Lung (tissue), 12 donors: ENCODE measurements around the gene MOCOS. TPM values are rescaled to one million over a fixed set of nuclear protein-coding genes. Genes with fewer than 3 reads are reported as not detected.

Experiments
- ATAC-seq: fragments of 200-7000 bp; cut with Tn5 transposase; one replicate; pipeline ENCODE4 v1.9.1; 2020; ENCODE audit warnings: moderate number of reproducible peaks; ENCODE audit not compliant: insufficient read depth, low FRiP score
- DNase-seq, 3 donors: peaks; one replicate each; pipeline ENCODE4 v3.0.0-alpha.2; 2013 to 2017
- H3K27ac ChIP-seq, 2 donors: one replicate each; pipeline ENCODE4 v1.5.1; 2013; ENCODE audit warnings: mild to moderate bottlenecking in 2 of 2, moderate library complexity in 2 of 2, control low read depth in 1 of 2, inconsistent platforms in 1 of 2, low read depth in 1 of 2, low read length in 1 of 2
- H3K27me3 ChIP-seq, 3 donors: one replicate each; pipeline ENCODE4 v1.5.1; 2013; ENCODE audit warnings: low read length in 2 of 3; ENCODE audit not compliant: control insufficient read depth in 3 of 3, insufficient read depth in 3 of 3
- H3K36me3 ChIP-seq, 4 donors: one replicate each; pipeline ENCODE4 v1.5.1; 2013; ENCODE audit warnings: low read length in 4 of 4, mild to moderate bottlenecking in 1 of 4, moderate library complexity in 1 of 4; ENCODE audit not compliant: control insufficient read depth in 4 of 4, insufficient read depth in 4 of 4
- H3K4me1 ChIP-seq, 5 donors: one replicate each; pipeline ENCODE4 v1.5.1; 2013; ENCODE audit warnings: low read length in 5 of 5, mild to moderate bottlenecking in 2 of 5, moderate library complexity in 1 of 5; ENCODE audit not compliant: control insufficient read depth in 5 of 5, insufficient read depth in 5 of 5
- H3K4me3 ChIP-seq: one replicate; pipeline ENCODE4 v1.5.1; 2013; ENCODE audit warnings: mild to moderate bottlenecking, control low read depth, moderate library complexity
- H3K9ac ChIP-seq, 2 donors: one replicate each; pipeline ENCODE4 v1.5.1; 2013; ENCODE audit warnings: low read length in 2 of 2, control low read depth in 1 of 2; ENCODE audit not compliant: insufficient read depth in 1 of 2
- H3K9me3 ChIP-seq, 4 donors: one replicate each; pipeline ENCODE4 v1.5.1; 2013; ENCODE audit warnings: low read length in 3 of 4, mild to moderate bottlenecking in 1 of 4, moderate library complexity in 1 of 4; ENCODE audit not compliant: control insufficient read depth in 4 of 4, insufficient read depth in 3 of 4
- CTCF ChIP-seq: IDR thresholded peaks from 2 replicates; pipeline ENCODE4 v1.5.1; 2012; ENCODE audit warnings: mild to moderate bottlenecking; ENCODE audit errors: control extremely low read depth, extremely low read depth
- WGBS, 2 donors: extraction: QIAGEN DNeasy Blood & Tissue Kit; methylation state at CpG; one replicate each; pipeline ENCODE4 v1.1.7; 2013; 5-methylcytosine and 5-hydroxymethylcytosine counted together
- polyA plus RNA-seq, 2 donors: library from polyadenylated mRNA; stranded (reverse); fragments of 200-250 nt; gene quantifications; one replicate each; pipeline ENCODE4 v1.2.1, GENCODE V29; 2013
- total RNA-seq, 2 donors: library from RNA; depleted of rRNA in 1 of 2; stranded (reverse); fragments of >200 nt in 1 of 2; gene quantifications; one replicate each; pipeline ENCODE4 v1.2.1, GENCODE V29; 2014 to 2021
- donor health status: control.
- donor health status: control.
- donor health status: Bipolar disorder and iron deficiency.
- donor health status: healthy.
- donor health status: DM: yes; HTN: yes; CAD: no.

Gene MOCOS
- total and polyA plus RNA-seq, 4 donors: 0.68 to 4.1 (median 3.2) TPM

- TF ChIP-seq CTCF: no peak
- DNase-seq: no peak
- H3K36me3 ChIP-seq: no peaks in the 10 kb centered on the region
- no peak overlapping the region for H3K27ac ChIP-seq
- H3K4me3 ChIP-seq: no peak overlapping the region
- H3K27me3 ChIP-seq: no peaks in the 10 kb centered on the region
- H3K4me1 ChIP-seq: peaks cover 0 to 4% (median 0%) of the 10 kb centered on the region in 5 donors
- WGBS, 2 donors: 83 to 90% methylated on average over 6 of the region's 6 CpGs
- H3K9ac ChIP-seq: no peak overlapping the region
- H3K9me3 ChIP-seq: no peaks in the 10 kb centered on the region
- ATAC-seq: no peak
These were observed 24.3 kb downstream of the MOCOS start for GRCh38 chr18:36211612-36212065.

GRCh38 chr18:36212301-36213171, 25.2 kb downstream of the MOCOS start:
- DNase-seq (peak in 2 of 3 donors; percentile 12 to 42), ATAC-seq (no peak)
- Histone ChIP-seq H3K9ac (no peak overlapping the region), H3K27ac (no peak overlapping the region), H3K4me3 (no peak overlapping the region), H3K36me3 (no peaks in the 10 kb centered on the region), H3K9me3 (no peaks in the 10 kb centered on the region), H3K4me1 (peaks cover 0 to 4% (median 0%) of the 10 kb centered on the region in 5 donors), H3K27me3 (no peaks in the 10 kb centered on the region)
- TF ChIP-seq CTCF: no peak
- WGBS, 2 donors: 75 to 91% methylated on average over 13 of the region's 13 CpGs

GRCh38 chr18:36214811-36215210, 27.5 kb downstream of the MOCOS start:
- Histone ChIP-seq H3K36me3 (no peaks in the 10 kb centered on the region), H3K9me3 (no peaks in the 10 kb centered on the region), H3K27ac (no peak overlapping the region), H3K9ac (no peak overlapping the region), H3K4me3 (no peak overlapping the region), H3K4me1 (peaks cover 0 to 4% (median 0%) of the 10 kb centered on the region in 5 donors), H3K27me3 (no peaks in the 10 kb centered on the region)
- 86 to 91% methylated on average over 8 of the region's 8 CpGs for WGBS, 2 donors
- ATAC-seq (no peak), DNase-seq (no peak)
- TF ChIP-seq CTCF: no peak
